GM23338 (cell line): ENCODE measurements around the gene NKX6-1. TPM values are rescaled to one million over a fixed set of nuclear protein-coding genes. Genes with fewer than 3 reads are reported as not detected.

ENCODE experiments used
- ATAC-seq: fragments of 200-7000 bp; cut with Tn5 transposase; 3 replicates; pipeline ENCODE4 v1.9.1; 2020
- DNase-seq: peaks from one replicate; pipeline ENCODE4 v3.0.0-alpha.2; 2015; ENCODE audit warnings: low spot score
- H2AFZ ChIP-seq: fragments of 200-600 bp; sonication (generic); 2 replicates; pipeline ENCODE4 v1.8.0; 2016; ENCODE audit warnings: antibody characterized with exemption, mild to moderate bottlenecking, moderate library complexity
- H3F3A ChIP-seq: fragments of 200-600 bp; sonication (generic); replicated peaks from 2 replicates; pipeline ENCODE4 v1.8.0; 2017; ENCODE audit warnings: antibody characterized with exemption, mixed run types, low read depth
- H3K27ac ChIP-seq: fragments of 200-600 bp; sonication (generic); 2 replicates; pipeline ENCODE4 v1.6.1; 2016; ENCODE audit warnings: low read depth
- H3K27me3 ChIP-seq: fragments of 200-600 bp; sonication (generic); 2 replicates; pipeline ENCODE4 v1.8.0; 2016; ENCODE audit warnings: mild to moderate bottlenecking, mixed run types, moderate library complexity; ENCODE audit not compliant: insufficient read depth
- H3K36me3 ChIP-seq: fragments of 200-600 bp; sonication (generic); 2 replicates; pipeline ENCODE4 v1.8.0; 2016; ENCODE audit warnings: mild to moderate bottlenecking; ENCODE audit not compliant: insufficient read depth
- H3K4me1 ChIP-seq: fragments of 200-600 bp; sonication (generic); 2 replicates; pipeline ENCODE4 v1.8.0; 2016; ENCODE audit warnings: mild to moderate bottlenecking, moderate library complexity; ENCODE audit not compliant: insufficient read depth
- H3K4me2 ChIP-seq: fragments of 200-600 bp; sonication (generic); 2 replicates; pipeline ENCODE4 v1.7.1; 2017; ENCODE audit warnings: mixed run types
- H3K4me3 ChIP-seq: fragments of 200-600 bp; sonication (generic); 2 replicates; pipeline ENCODE4 v1.6.1; 2016; ENCODE audit warnings: mixed run types
- H3K79me2 ChIP-seq: fragments of 200-600 bp; sonication (generic); replicated peaks from 2 replicates; pipeline ENCODE4 v1.8.0; 2017; ENCODE audit warnings: mild to moderate bottlenecking; ENCODE audit not compliant: insufficient read depth
- H3K9me2 ChIP-seq: fragments of 200-600 bp; sonication (generic); 2 replicates; pipeline ENCODE4 v1.8.0; 2017; ENCODE audit not compliant: insufficient read depth
- H4K20me1 ChIP-seq: fragments of 200-600 bp; sonication (generic); replicated peaks from 2 replicates; pipeline ENCODE4 v1.8.0; 2017; ENCODE audit warnings: mild to moderate bottlenecking; ENCODE audit not compliant: insufficient read depth
- H3K27ac Mint-ChIP-seq: 2 replicates; pipeline ENCODE4 v1.8.0; 2020; ENCODE audit warnings: inconsistent platforms, mild to moderate bottlenecking, moderate library complexity, mixed read lengths
- H3K27me3 Mint-ChIP-seq: 3 replicates; pipeline ENCODE4 v1.8.0; 2022; ENCODE audit warnings: low read depth, mild to moderate bottlenecking, moderate library complexity, mixed read lengths, inconsistent platforms; ENCODE audit not compliant: insufficient read depth, poor library complexity
- H3K36me3 Mint-ChIP-seq: 3 replicates; pipeline ENCODE4 v1.8.0; 2021; ENCODE audit warnings: low read depth, mild to moderate bottlenecking, inconsistent platforms, moderate library complexity, mixed read lengths
- H3K4me1 Mint-ChIP-seq: 3 replicates; pipeline ENCODE4 v1.8.0; 2020; ENCODE audit warnings: mild to moderate bottlenecking, inconsistent platforms, mixed read lengths
- H3K4me3 Mint-ChIP-seq: 3 replicates; pipeline ENCODE4 v1.8.0; 2021; ENCODE audit warnings: moderate library complexity, mild to moderate bottlenecking, inconsistent platforms, mixed read lengths
- H3K9me3 Mint-ChIP-seq: 3 replicates; pipeline ENCODE4 v1.8.0; 2020; ENCODE audit warnings: moderate library complexity, mild to moderate bottlenecking, inconsistent platforms, mixed read lengths
- CREB1 ChIP-seq: fragments of 250-450 bp; sonication (Bioruptor Pico); IDR thresholded peaks from 2 replicates; pipeline ENCODE4 v1.5.0; 2020; ENCODE audit warnings: low read depth, mild to moderate bottlenecking, moderate library complexity
- EZH2 ChIP-seq: fragments of 200-600 bp; sonication (generic); IDR thresholded peaks from one replicate; pipeline ENCODE4 v1.8.0; 2017; ENCODE audit warnings: antibody characterized with exemption, mild to moderate bottlenecking, low read depth; ENCODE audit not compliant: unreplicated experiment
- JUNB ChIP-seq: IDR thresholded peaks from one replicate; pipeline ENCODE4 v1.6.1; 2016; ENCODE audit warnings: antibody characterized with exemption; ENCODE audit not compliant: unreplicated experiment
- NANOG ChIP-seq: IDR thresholded peaks from 2 replicates; pipeline ENCODE4 v1.6.1; 2016; ENCODE audit warnings: antibody characterized with exemption, borderline replicate concordance
- POLR2AphosphoS5 ChIP-seq: IDR thresholded peaks from 2 replicates; pipeline ENCODE4 v1.6.1; 2016; ENCODE audit warnings: antibody characterized with exemption, low read depth
- STAT1 ChIP-seq: IDR thresholded peaks from one replicate; pipeline ENCODE4 v1.6.1; 2016; ENCODE audit warnings: antibody characterized with exemption; ENCODE audit not compliant: unreplicated experiment
- ZNF331 ChIP-seq: fragments of 250-450 bp; sonication (Bioruptor Pico); IDR thresholded peaks from 2 replicates; pipeline ENCODE4 v1.5.0; 2020; ENCODE audit warnings: low read depth, mild to moderate bottlenecking, moderate library complexity
- polyA plus RNA-seq: library from polyadenylated mRNA; unstranded; fragments of >200 nt; fragmentation: Nextera tagmentation; extraction: Ambion mirVana; gene quantifications from 2 replicates; pipeline ENCODE4 v1.2.1, GENCODE V29; 2016
- total RNA-seq: library from RNA; depleted of rRNA; stranded (reverse); fragments of >200 nt; shearing (Covaris generic); gene quantifications from 2 replicates; pipeline ENCODE4 v1.2.3, GENCODE V29; 2014
- TF ChIP-seq, protein P1 (sequence below), 2 experiments: fragments of 200-600 bp in 1 of 2; sonication (generic) in 1 of 2; conservative IDR thresholded peaks; 2 replicates each; pipeline versions ENCODE4 v1.5.1 to v1.6.1; 2016 to 2017; ENCODE audit warnings: antibody characterized with exemption in 2 of 2, low read depth in 2 of 2, mild to moderate bottlenecking in 2 of 2, moderate library complexity in 1 of 2
- TF ChIP-seq, protein P2 (sequence below): fragments of 250-450 bp; sonication (Bioruptor Pico); IDR thresholded peaks from 2 replicates; pipeline ENCODE4 v1.5.0; 2020; ENCODE audit warnings: mild to moderate bottlenecking, moderate library complexity
- TF ChIP-seq, protein P3 (sequence below): IDR thresholded peaks from one replicate; pipeline ENCODE4 v1.6.1; 2018; ENCODE audit warnings: antibody characterized with exemption; ENCODE audit not compliant: unreplicated experiment
- TF ChIP-seq, protein P4 (sequence below): IDR thresholded peaks from 2 replicates; pipeline ENCODE4 v1.6.1; 2016; ENCODE audit warnings: antibody characterized with exemption

NKX6-1 gene
- total and polyA plus RNA-seq, 2 experiments from 2014 or later = 0.07 TPM; not detected in 1

DNA sequence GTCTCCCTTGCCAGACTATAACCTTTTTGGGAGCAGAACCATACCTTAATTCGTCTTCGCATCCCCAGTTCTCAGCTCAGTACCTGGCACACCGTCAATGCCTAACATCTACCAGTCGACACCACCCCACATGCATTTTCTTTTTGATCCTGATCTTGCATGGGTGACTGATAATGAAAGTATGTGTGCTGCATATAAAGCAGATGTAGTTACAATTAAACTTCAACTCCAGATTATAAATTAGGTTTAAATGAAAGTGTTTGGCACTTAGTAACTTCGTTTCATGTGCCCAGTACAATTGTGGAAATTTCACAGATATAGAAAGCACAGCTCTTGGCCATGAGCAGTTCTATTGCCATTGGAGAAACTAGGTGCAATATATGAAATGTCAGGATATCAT is 8.8 kb upstream of the NKX6-1 start:
- no peaks in the 10 kb centered on the region for H3K9me3 Mint-ChIP-seq
- TF ChIP-seq, protein P1, sequence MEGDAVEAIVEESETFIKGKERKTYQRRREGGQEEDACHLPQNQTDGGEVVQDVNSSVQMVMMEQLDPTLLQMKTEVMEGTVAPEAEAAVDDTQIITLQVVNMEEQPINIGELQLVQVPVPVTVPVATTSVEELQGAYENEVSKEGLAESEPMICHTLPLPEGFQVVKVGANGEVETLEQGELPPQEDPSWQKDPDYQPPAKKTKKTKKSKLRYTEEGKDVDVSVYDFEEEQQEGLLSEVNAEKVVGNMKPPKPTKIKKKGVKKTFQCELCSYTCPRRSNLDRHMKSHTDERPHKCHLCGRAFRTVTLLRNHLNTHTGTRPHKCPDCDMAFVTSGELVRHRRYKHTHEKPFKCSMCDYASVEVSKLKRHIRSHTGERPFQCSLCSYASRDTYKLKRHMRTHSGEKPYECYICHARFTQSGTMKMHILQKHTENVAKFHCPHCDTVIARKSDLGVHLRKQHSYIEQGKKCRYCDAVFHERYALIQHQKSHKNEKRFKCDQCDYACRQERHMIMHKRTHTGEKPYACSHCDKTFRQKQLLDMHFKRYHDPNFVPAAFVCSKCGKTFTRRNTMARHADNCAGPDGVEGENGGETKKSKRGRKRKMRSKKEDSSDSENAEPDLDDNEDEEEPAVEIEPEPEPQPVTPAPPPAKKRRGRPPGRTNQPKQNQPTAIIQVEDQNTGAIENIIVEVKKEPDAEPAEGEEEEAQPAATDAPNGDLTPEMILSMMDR (conservative IDR thresholded peaks at IDR 0.05; ENCODE audit: low read depth in 2 of 2) = no peak
- no peak for TF ChIP-seq EZH2
- TF ChIP-seq POLR2AphosphoS5 = no peak
- TF ChIP-seq CREB1 (CRISPR knock-in tag) = no peak
- TF ChIP-seq, protein P2, sequence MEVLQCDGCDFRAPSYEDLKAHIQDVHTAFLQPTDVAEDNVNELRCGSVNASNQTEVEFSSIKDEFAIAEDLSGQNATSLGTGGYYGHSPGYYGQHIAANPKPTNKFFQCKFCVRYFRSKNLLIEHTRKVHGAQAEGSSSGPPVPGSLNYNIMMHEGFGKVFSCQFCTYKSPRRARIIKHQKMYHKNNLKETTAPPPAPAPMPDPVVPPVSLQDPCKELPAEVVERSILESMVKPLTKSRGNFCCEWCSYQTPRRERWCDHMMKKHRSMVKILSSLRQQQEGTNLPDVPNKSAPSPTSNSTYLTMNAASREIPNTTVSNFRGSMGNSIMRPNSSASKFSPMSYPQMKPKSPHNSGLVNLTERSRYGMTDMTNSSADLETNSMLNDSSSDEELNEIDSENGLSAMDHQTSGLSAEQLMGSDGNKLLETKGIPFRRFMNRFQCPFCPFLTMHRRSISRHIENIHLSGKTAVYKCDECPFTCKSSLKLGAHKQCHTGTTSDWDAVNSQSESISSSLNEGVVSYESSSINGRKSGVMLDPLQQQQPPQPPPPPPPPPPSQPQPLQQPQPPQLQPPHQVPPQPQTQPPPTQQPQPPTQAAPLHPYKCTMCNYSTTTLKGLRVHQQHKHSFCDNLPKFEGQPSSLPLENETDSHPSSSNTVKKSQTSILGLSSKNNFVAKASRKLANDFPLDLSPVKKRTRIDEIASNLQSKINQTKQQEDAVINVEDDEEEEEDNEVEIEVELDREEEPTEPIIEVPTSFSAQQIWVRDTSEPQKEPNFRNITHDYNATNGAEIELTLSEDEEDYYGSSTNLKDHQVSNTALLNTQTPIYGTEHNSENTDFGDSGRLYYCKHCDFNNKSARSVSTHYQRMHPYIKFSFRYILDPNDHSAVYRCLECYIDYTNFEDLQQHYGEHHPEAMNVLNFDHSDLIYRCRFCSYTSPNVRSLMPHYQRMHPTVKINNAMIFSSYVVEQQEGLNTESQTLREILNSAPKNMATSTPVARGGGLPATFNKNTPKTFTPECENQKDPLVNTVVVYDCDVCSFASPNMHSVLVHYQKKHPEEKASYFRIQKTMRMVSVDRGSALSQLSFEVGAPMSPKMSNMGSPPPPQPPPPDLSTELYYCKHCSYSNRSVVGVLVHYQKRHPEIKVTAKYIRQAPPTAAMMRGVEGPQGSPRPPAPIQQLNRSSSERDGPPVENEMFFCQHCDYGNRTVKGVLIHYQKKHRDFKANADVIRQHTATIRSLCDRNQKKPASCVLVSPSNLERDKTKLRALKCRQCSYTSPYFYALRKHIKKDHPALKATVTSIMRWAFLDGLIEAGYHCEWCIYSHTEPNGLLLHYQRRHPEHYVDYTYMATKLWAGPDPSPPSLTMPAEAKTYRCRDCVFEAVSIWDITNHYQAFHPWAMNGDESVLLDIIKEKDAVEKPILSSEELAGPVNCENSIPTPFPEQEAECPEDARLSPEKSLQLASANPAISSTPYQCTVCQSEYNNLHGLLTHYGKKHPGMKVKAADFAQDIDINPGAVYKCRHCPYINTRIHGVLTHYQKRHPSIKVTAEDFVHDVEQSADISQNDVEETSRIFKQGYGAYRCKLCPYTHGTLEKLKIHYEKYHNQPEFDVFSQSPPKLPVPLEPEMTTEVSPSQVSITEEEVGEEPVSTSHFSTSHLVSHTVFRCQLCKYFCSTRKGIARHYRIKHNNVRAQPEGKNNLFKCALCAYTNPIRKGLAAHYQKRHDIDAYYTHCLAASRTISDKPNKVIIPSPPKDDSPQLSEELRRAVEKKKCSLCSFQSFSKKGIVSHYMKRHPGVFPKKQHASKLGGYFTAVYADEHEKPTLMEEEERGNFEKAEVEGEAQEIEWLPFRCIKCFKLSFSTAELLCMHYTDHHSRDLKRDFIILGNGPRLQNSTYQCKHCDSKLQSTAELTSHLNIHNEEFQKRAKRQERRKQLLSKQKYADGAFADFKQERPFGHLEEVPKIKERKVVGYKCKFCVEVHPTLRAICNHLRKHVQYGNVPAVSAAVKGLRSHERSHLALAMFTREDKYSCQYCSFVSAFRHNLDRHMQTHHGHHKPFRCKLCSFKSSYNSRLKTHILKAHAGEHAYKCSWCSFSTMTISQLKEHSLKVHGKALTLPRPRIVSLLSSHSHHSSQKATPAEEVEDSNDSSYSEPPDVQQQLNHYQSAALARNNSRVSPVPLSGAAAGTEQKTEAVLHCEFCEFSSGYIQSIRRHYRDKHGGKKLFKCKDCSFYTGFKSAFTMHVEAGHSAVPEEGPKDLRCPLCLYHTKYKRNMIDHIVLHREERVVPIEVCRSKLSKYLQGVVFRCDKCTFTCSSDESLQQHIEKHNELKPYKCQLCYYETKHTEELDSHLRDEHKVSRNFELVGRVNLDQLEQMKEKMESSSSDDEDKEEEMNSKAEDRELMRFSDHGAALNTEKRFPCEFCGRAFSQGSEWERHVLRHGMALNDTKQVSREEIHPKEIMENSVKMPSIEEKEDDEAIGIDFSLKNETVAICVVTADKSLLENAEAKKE = no peak
- no peak for TF ChIP-seq ZNF331 (CRISPR knock-in tag)
- no peak for TF ChIP-seq STAT1
- no peak for TF ChIP-seq JUNB
- TF ChIP-seq, protein P3, sequence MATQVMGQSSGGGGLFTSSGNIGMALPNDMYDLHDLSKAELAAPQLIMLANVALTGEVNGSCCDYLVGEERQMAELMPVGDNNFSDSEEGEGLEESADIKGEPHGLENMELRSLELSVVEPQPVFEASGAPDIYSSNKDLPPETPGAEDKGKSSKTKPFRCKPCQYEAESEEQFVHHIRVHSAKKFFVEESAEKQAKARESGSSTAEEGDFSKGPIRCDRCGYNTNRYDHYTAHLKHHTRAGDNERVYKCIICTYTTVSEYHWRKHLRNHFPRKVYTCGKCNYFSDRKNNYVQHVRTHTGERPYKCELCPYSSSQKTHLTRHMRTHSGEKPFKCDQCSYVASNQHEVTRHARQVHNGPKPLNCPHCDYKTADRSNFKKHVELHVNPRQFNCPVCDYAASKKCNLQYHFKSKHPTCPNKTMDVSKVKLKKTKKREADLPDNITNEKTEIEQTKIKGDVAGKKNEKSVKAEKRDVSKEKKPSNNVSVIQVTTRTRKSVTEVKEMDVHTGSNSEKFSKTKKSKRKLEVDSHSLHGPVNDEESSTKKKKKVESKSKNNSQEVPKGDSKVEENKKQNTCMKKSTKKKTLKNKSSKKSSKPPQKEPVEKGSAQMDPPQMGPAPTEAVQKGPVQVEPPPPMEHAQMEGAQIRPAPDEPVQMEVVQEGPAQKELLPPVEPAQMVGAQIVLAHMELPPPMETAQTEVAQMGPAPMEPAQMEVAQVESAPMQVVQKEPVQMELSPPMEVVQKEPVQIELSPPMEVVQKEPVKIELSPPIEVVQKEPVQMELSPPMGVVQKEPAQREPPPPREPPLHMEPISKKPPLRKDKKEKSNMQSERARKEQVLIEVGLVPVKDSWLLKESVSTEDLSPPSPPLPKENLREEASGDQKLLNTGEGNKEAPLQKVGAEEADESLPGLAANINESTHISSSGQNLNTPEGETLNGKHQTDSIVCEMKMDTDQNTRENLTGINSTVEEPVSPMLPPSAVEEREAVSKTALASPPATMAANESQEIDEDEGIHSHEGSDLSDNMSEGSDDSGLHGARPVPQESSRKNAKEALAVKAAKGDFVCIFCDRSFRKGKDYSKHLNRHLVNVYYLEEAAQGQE = no peak
- no peak for TF ChIP-seq NANOG
- TF ChIP-seq, protein P4, sequence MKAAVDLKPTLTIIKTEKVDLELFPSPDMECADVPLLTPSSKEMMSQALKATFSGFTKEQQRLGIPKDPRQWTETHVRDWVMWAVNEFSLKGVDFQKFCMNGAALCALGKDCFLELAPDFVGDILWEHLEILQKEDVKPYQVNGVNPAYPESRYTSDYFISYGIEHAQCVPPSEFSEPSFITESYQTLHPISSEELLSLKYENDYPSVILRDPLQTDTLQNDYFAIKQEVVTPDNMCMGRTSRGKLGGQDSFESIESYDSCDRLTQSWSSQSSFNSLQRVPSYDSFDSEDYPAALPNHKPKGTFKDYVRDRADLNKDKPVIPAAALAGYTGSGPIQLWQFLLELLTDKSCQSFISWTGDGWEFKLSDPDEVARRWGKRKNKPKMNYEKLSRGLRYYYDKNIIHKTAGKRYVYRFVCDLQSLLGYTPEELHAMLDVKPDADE = no peak
- H3K27me3 ChIP-seq = peaks cover 22% of the 10 kb centered on the region
- peaks cover 11% of the 10 kb centered on the region for H3K4me1 ChIP-seq
- no peak overlapping the region for H3K4me3 ChIP-seq
- H3K4me2 ChIP-seq = no peak overlapping the region
- H3K27me3 Mint-ChIP-seq = peaks cover 18% of the 10 kb centered on the region
- H2AFZ ChIP-seq = no peak overlapping the region
- DNase-seq (no peak), ATAC-seq (no peak)
- H3K27ac Mint-ChIP-seq = no peak overlapping the region
- H3K79me2 ChIP-seq = no peaks in the 10 kb centered on the region
- H3K9me2 ChIP-seq = no peaks in the 10 kb centered on the region
- no peak overlapping the region for H3K4me3 Mint-ChIP-seq
- H3K4me1 Mint-ChIP-seq = peaks cover 19% of the 10 kb centered on the region
- no peaks in the 10 kb centered on the region for H4K20me1 ChIP-seq
- H3K36me3 Mint-ChIP-seq = no peaks in the 10 kb centered on the region
- no peak overlapping the region for H3K27ac ChIP-seq
- H3K36me3 ChIP-seq = no peaks in the 10 kb centered on the region
- peaks cover 8% of the 10 kb centered on the region for H3F3A ChIP-seq
